Ecto neural progenitor cell (in vitro differentiated cells): Measurements from ENCODE around the gene TIMM17B.
"Not testable (repeated sequence)": the region's sequence is repeated elsewhere in the genome, so short reads cannot be mapped to it uniquely, and the experiment has no call there.

Experiments used
- DNase-seq: peaks from one replicate; pipeline ENCODE4 v3.0.0-alpha.2; 2018; ENCODE audit warnings: low spot score

Gene TIMM17B

GRCh38 chrX:48894891-48895290 lies 2.7 kb downstream of the TIMM17B start:
- DNase-seq = no peak

DNA sequence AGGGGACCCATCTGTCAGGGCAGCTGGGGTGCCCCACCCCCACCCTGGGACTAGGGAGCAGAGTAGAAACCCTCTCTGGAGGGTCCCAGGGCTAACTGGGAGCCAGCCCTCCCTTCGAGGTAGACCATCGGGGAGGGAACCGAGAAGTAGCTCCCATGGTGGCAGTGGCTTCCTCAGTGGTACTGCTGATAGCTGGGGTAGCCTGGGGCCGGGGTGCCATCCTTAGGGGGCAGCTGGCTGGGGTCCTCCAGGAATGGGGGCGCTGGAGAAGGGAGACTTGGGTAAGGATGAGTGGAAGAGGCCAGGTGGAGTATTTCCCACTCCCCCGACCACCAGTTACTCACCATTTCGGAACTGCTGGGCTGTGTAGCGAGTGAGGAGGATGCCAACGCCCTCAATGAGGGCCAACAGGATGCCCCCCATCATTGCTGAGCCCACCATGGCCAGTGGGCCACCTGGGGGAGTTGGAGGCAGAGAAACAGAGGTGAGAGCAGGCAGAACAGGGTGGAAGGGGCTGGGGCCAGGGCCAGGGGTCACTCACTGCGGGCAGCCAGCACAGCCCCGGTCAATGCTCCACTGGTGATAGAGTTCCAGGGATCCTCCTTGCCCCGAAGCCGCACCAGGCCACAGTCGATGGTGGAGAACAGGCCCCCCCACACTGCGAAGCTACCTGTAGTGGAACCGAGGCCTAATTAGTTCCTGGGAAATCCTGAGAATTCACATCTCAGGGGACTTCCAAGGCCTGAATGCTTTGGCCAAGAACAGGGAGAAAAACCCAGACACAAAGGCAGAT lies 3.8 kb downstream of the TIMM17B start:
- DNase-seq = no peak

DNA sequence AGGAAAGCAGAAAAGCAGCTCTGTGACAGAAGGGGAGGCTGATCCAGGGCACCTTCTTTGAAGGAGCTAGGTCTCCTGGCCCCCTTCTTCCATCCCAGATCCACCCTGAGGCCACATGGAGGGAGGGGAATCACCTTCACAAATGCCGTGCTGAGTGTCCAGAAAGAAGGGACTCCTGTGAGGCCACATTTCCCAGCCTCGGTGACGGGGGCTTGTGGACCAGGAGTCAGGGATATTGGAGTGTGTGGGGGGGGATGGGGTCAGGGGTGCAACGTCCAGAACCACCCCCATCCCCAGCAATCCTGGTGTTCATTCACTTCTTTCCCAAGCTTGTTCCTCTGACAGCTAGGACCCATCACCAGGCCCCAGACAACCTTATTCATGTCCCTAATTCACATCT lies 4.7 kb downstream of the TIMM17B start:
- DNase-seq = no peak

DNA sequence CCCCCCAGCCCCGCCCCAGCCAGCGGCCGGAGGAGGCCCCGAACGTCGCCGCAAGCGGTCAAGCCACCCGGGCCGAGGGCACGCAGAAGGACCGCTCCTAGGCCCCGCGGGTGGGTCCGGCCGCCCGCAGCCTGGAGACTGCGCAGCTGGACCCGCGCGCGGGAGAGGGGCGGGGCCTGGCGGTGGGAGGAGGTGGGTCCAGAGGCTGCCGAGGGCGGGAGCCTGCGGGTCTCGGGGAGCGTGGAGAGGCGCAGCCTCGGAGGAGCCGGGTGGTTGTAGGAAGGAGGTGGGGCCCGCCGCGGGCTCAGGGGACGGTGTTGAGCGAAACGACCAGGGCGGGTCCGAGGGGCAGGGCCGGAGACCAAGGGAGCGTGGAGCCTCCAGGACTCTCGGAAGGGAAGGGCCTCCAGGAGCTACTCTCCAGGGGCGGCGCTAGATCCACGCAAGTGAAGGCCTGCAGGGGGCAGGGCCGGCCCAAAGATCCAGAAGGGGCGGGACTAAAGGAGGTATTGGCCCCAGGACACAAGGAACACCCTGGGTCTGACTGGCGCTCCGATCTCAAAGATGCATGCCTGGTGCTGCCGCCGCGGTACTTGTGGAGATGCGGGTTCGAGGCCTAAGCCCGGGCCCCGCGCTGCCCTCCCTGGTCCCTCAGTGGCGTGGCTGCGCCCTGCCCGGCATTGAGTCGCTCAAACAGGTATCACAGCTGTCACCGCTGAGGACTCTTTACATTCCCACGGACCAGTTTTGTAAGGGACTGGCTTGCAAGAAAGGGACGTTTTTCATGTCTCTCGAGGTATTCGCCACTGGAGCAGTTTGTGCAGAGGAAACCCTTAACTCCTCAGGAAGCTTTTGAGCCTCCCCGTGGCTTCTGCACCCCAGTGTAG lies 5.9 kb downstream of the TIMM17B start:
- DNase-seq = peak; percentile 85

DNA sequence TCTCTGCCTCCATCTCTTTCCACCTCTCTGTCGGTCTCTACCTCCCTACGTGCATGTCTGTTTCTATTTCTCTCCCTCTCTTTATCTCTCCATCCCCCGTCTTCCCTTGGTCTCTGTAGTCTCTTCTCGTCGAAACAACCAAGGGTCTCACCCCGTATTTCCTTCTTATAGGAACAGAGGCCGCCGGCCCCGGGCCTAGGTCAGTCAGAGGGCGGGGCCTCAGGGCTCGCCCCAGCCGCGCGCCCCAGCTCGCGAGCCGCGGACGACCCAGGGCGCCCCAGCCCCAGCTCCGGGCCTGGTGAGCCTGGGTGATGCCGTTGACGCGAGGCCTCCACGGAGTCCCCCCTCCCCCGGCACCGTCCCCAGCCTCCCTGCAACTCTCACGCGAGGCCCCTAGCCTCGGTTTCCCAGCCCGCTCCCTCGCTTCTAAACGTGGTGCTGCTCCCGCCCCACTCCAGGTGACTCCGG lies 6.6 kb downstream of the TIMM17B start:
- DNase-seq = no peak

DNA sequence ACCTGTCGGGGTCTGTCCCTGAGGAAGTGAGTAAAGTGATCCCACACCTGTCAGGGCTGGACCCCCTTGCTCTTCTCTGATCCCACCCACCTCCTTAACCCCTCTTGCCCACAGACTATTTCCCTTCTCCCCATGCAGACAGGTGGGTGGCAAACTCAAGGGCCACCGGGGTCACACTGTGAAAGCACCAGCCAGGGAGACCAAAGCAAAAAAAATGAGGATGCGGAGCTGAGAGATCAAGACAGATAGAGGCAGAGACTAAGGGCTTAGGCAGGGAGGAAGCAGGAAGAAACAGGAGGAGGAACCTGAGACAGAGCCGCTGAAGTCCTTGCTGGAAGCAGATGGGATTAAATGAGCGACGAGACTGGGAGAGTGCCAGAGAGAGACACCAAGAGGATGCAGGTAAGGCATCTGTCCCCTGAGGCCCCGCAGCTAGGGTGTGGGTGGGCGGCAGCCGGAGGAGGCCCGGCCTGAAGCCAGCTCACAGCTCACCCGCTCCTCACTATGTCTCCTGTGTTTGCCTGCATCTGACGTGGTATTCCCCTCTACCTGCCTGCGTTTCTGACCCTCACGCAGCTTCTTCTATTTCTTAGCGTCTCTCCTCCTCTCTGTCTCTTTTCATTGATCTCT lies 7.2 kb downstream of the TIMM17B start:
- DNase-seq = no peak

DNA sequence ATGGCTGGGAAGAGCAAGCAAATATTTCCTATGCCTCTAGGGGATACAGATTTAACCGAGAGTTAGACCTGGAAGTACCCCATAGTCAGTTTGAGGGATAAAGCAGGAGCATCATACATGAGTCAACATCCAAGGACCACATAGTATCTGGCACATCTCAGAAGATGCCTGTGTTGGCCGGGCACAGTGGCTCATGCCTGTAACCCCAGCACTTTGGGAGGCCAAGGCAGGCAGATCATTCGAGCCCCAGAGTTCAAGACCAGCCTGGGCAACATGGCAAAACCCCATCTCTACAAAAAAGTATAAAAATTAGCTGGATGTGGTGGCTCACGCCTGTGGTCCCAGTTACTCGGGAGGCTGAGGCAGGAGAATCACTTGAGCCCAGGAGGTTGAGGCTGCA lies 11.0 kb downstream of the TIMM17B start:
- DNase-seq = not testable (repeated sequence)

DNA sequence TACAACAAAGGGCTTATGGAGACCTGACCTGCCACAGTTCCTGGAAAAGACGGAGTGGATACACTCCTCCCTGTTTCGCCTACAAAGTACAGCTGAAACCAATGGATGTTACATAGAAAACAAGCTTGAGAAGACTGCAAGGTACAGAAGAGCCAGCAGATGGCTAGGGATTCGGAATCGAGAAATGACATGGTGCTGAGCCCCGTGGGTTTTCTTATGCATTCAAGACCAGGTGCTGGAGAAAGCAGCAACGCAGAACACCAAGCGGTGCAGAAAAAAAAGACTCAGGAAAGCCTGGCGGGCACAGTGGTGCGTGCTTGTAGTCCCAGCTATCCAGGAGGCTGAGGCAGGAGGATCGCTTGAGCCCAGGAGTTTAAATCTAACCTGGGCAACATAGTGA lies 13.8 kb downstream of the TIMM17B start:
- DNase-seq = no peak

GRCh38 chrX:48876944-48877343 lies 20.6 kb downstream of the TIMM17B start:
- DNase-seq = not testable (repeated sequence)

DNA sequence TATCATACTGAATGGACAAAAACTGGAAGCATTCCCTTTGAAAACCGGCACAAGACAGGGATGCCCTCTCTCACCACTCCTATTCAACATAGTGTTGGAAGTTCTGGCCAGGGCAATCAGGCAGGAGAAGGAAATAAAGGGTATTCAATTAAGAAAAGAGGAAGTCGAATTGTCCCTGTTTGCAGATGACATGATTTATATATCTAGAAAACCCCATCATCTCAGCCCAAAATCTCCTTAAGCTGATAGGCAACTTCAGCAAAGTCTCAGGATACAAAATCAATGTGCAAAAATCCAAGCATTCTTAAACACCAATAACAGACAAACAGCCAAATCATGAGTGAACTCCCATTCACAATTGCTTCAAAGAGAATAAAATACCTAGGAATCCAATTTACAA lies 25.6 kb downstream of the TIMM17B start:
- DNase-seq = not testable (repeated sequence)

DNA sequence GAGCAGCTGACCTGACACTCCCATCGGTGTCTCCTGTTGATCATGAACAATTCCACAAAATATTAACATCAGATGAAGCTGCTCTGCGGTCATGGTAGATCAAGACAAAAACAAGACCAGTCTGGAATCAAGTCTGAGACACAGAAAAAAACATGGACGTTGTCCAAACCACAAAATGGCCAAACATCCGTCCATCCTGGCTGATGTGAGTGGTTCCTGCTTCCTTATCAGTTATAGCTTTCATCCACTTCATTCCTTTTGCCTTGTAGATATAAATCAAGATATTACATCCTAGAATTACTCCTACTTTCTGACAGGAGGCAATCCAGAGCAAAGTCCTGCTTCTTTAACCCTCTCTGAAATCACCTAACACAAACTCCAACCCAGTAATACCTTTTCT lies 33.4 kb downstream of the TIMM17B start:
- DNase-seq = no peak

GRCh38 chrX:48854898-48855297 lies 42.7 kb downstream of the TIMM17B start:
- DNase-seq = no peak

- not testable (repeated sequence) for DNase-seq
Observed at GRCh38 chrX:48854121-48854804, 43.3 kb downstream of the TIMM17B start.

- not testable (repeated sequence) for DNase-seq
Observed at GRCh38 chrX:48853494-48853893, 44.1 kb downstream of the TIMM17B start.

- DNase-seq = no peak
Observed at GRCh38 chrX:48852857-48853256, 44.7 kb downstream of the TIMM17B start.

DNA sequence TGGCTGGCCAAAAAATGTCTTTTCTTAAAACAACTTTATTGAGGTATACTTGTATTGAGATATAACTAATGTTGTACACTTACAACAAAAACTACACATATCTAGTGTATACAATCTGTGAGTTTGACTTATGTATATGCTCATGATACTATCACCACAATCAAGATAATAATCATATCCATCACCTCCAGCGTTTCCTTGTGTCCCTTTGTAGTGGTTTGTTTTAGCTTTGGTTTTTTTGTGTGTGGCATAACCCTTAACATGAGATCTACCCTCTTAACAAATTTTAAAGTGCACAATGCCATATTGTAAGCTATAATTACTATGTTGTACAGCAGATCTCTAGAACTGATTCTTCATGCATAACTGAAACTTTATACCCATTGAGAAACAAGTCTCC lies 48.7 kb downstream of the TIMM17B start:
- no peak for DNase-seq
